A549 treated with AZD2906 at 1 μM for 4 hours (cell line): ENCODE results near the gene EI24. TPM values are rescaled to one million over a fixed set of nuclear protein-coding genes. Genes with fewer than 3 reads are reported as not detected.

Experiments used
- total RNA-seq: library from RNA; stranded (reverse); fragments of 200-300 nt; extraction: Qiagen RNA extraction; gene quantifications from 5 replicates; pipeline ENCODE4 v1.2.3, GENCODE V29; 2022

The EI24 gene
- 97.3 to 113 TPM (median 98.8 TPM) in 5 replicates for total RNA-seq

DNA sequence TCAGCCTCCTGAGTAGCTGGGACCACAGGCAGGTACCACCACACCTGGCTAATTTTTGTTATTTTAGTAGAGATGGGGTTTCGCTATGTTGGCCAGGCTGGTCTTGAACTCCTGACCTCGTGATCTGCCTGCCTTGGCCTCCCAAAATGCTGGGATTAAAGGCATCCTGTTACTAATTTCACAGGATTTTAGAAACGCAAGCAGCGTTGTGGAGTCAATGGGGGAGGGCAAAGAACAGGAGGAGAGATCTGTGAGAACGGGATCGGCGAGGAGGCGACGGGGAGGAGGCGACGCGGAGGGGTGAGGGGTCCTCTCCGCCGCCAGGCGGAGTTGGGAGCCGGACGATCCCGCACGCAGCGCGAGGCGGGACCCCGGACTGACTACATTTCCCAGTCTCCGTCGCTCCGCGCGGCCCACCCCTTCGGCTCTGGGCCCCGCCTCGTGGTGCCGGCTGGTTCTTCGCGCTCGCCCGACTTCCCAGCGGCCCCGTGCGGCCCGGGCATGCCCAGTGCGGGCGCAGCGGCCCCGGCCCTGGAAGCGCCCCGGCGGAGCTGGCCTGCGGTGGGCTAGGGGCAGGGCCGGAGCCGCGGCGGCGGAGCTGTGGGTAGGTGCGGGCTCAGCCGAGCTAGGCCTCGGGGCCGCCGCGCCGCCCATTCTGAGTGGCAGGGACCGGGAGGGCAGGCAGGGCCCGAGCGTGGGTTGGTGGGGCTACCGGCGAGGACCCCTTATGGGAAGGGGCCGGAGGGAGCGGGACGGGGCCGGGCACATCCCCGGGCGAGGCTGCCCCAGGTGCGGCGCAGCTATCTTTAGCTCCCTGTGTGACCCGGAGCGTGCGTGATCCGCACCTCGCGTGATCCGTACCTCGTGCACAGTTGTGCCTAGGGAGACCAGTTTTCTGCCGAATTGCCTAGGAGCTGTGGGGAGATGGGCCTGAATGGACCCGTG lies at the start of gene EI24:
EI24 (plus strand) TSS at position 508 of the 945 bp plus-strand sequence. CDS start 3,051 bp downstream, outside the sequence.

GRCh38 chr11:125592305-125593113 lies 23.2 kb downstream of the EI24 start, which contains the start of gene STT3A:
TSS of gene STT3A (plus strand) at chr11:125592852. CDS start at chr11:125595916, 3,064 bp downstream.

DNA sequence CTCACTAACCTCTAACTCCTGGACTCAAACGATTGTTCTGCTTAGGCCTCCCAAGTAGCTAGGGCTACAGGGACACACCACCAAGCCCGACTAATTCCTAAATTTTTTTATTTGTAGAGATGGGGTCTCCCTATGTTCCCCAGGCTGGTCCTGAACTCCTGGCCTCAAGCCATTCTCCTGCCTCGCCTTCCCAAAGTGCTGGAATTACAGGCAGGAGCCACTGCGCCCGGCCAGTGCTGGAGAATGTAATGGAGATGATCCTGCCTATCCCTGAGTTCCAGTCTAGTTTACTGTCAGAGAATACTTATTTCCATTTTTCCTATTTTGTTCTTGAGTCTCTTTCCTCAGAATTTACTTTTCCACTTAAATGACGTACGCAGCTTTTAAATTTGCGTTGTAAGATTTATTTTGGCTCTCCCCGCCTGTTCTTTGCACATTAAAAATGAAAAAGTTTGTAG lies 55.5 kb downstream of the EI24 start, which contains the start of gene CHEK1:
CHEK1 (plus strand) TSS at position 408 of the 458 bp plus-strand sequence. CDS start 1,606 bp downstream, outside the sequence.

Other genes with a start within 250 kb of the EI24 start
- 0.50 to 0.81 TPM (median 0.52 TPM) in 5 replicates for gene FEZ1, start 73.2 kb upstream of the EI24 start, total RNA-seq
- gene STT3A, start 23.4 kb downstream of the EI24 start, total RNA-seq, result 88.4 to 94.1 TPM (median 91.7 TPM) in 5 replicates
- gene CHEK1, start 55.7 kb downstream of the EI24 start, total RNA-seq, result 27.6 to 37.0 TPM (median 28.7 TPM) in 5 replicates
- 0.12 TPM in 1 of 5 replicates, not detected in the others for gene ACRV1, start 111.4 kb downstream of the EI24 start, total RNA-seq
- gene PATE1, start 176.8 kb downstream of the EI24 start, total RNA-seq, result not detected in 5 replicates
- not detected in 5 replicates for gene PATE2, start 209.4 kb downstream of the EI24 start, total RNA-seq
- not detected in 5 replicates for gene PATE3, start 218.7 kb downstream of the EI24 start, total RNA-seq